ENCODE data around the gene PAM. TPM values are rescaled to one million over a fixed set of nuclear protein-coding genes. Genes with fewer than 3 reads are reported as not detected.

PAM gene
- total RNA-seq, 4 donors from 2014 or later = 41.5 to 92.8 (median 48.2) TPM

GRCh38 chr5:102740515-102740914 lies 14.6 kb upstream of the PAM start:
- TF ChIP-seq EP300 (IDR thresholded peaks at IDR 0.05) (no peak), POLR2AphosphoS5 (IDR thresholded peaks at IDR 0.05) (no peak), POLR2A (IDR thresholded peaks at IDR 0.05) (no peak), CTCF (IDR thresholded peaks at IDR 0.05) (no peak)
- no peaks in the 10 kb centered on the region for H3K9me3 ChIP-seq
- no peak overlapping the region for H3K27ac ChIP-seq
- H3K4me1 ChIP-seq = no peaks in the 10 kb centered on the region
- WGBS = 59% methylated on average over 2 of the region's 2 CpGs
- DNase-seq (ENCODE audit: low spot score in 2 of 2) = no peak
- no peaks in the 10 kb centered on the region for H3K36me3 ChIP-seq
- no peaks in the 10 kb centered on the region for H3K27me3 ChIP-seq
- H3K4me3 ChIP-seq = no peak overlapping the region

DNA sequence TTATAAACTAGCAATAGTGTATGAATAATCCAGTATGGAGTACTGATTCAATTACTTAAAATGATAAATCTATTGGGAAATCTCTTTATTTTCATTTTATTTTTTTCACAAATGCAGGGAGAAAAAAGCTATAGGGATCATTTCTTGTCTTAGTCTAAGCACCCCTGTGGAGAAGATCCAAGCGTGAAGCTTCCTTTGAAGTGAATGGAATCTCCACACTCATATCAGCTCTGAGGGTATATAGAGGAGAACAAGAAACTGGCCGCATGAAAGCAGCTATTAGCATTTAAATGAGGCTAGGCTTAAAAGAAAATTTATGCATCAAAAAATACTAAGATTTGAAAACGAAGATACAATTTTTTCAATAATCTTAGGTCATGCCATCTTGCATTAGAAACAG lies 12.9 kb upstream of the PAM start:
- no peaks in the 10 kb centered on the region for H3K27me3 ChIP-seq
- WGBS = 62% methylated on average over 3 of the region's 3 CpGs
- no peak overlapping the region for H3K27ac ChIP-seq
- no peak for DNase-seq (ENCODE audit: low spot score in 2 of 2)
- TF ChIP-seq CTCF (IDR thresholded peaks at IDR 0.05) (no peak), POLR2AphosphoS5 (IDR thresholded peaks at IDR 0.05) (no peak), POLR2A (IDR thresholded peaks at IDR 0.05) (no peak), EP300 (IDR thresholded peaks at IDR 0.05) (no peak)
- H3K4me3 ChIP-seq = no peak overlapping the region
- H3K9me3 ChIP-seq = no peaks in the 10 kb centered on the region
- no peaks in the 10 kb centered on the region for H3K36me3 ChIP-seq
- no peaks in the 10 kb centered on the region for H3K4me1 ChIP-seq

- H3K9me3 ChIP-seq = no peaks in the 10 kb centered on the region
- TF ChIP-seq POLR2A (IDR thresholded peaks at IDR 0.05) (no peak), EP300 (IDR thresholded peaks at IDR 0.05) (no peak), CTCF (IDR thresholded peaks at IDR 0.05) (no peak), POLR2AphosphoS5 (IDR thresholded peaks at IDR 0.05) (no peak)
- WGBS = 99% methylated on average over 4 of the region's 4 CpGs
Measured at GRCh38 chr5:102743900-102744299, 11.2 kb upstream of the PAM start.

DNA sequence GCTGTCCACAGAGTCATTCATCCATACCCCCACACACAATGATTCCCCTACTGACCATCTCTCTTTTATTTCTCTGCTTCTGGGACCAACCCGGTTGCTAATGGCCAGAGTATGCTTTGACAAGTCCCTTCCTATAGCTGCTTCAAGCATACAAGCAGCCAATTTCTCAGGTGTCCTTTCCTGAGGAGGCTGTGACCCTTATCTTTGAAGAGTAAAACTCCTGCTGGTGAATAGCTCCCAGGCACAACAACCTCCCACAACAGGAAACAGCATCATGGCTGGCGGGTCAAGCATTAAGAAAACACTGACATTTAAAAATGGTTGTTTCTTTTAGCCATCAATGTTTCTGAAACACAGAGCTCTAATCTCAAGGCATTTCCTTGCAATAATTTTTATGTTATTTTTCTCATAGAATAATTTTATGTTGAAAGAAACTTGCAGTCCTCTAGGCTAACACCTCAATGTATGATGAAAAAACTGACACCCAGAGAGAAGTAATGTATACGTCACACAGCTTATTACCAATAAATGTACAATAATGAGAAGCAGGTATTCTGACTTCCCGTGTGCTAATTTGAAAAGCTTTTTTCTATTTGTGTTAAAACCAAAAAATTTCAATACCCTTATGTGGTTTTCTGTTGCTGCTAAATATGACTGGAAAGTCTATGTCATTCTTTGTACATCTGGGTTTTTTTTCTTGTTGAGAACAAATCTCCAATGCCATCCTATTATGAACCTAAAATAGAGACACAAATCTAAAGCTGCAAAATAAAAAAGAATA lies 7.5 kb upstream of the PAM start:
- DNase-seq (ENCODE audit: low spot score in 2 of 2) = no peak
- Histone ChIP-seq H3K4me3 (no peak overlapping the region), H3K4me1 (no peaks in the 10 kb centered on the region), H3K9me3 (no peaks in the 10 kb centered on the region), H3K27me3 (no peaks in the 10 kb centered on the region), H3K27ac (no peak overlapping the region), H3K36me3 (no peaks in the 10 kb centered on the region)
- TF ChIP-seq CTCF (IDR thresholded peaks at IDR 0.05) (no peak), POLR2AphosphoS5 (IDR thresholded peaks at IDR 0.05) (no peak), POLR2A (IDR thresholded peaks at IDR 0.05) (no peak), EP300 (IDR thresholded peaks at IDR 0.05) (no peak)
- WGBS = 72% methylated on average over 4 of the region's 4 CpGs

More at GRCh38 chr5:102743900-102744299, 11.2 kb upstream of the PAM start:
- H3K4me1 ChIP-seq = no peaks in the 10 kb centered on the region
- H3K36me3 ChIP-seq = no peaks in the 10 kb centered on the region
- no peak overlapping the region for H3K4me3 ChIP-seq
- no peak overlapping the region for H3K27ac ChIP-seq
- no peaks in the 10 kb centered on the region for H3K27me3 ChIP-seq
- DNase-seq (ENCODE audit: low spot score in 2 of 2) = no peak

GRCh38 chr5:102749416-102750030 lies 5.6 kb upstream of the PAM start:
- TF ChIP-seq EP300 (IDR thresholded peaks at IDR 0.05) (no peak), POLR2A (IDR thresholded peaks at IDR 0.05) (no peak), POLR2AphosphoS5 (IDR thresholded peaks at IDR 0.05) (no peak)
- no peak overlapping the region for H3K4me3 ChIP-seq
- no peak for DNase-seq (ENCODE audit: low spot score in 2 of 2)
- peaks cover 9% of the 10 kb centered on the region for H3K4me1 ChIP-seq
- 59% methylated on average over 5 of the region's 5 CpGs for WGBS
- H3K27ac ChIP-seq = no peak overlapping the region
- no peaks in the 10 kb centered on the region for H3K27me3 ChIP-seq
- no peaks in the 10 kb centered on the region for H3K36me3 ChIP-seq
- no peaks in the 10 kb centered on the region for H3K9me3 ChIP-seq
